ENCODE results near the gene DSCAML1.

DNA sequence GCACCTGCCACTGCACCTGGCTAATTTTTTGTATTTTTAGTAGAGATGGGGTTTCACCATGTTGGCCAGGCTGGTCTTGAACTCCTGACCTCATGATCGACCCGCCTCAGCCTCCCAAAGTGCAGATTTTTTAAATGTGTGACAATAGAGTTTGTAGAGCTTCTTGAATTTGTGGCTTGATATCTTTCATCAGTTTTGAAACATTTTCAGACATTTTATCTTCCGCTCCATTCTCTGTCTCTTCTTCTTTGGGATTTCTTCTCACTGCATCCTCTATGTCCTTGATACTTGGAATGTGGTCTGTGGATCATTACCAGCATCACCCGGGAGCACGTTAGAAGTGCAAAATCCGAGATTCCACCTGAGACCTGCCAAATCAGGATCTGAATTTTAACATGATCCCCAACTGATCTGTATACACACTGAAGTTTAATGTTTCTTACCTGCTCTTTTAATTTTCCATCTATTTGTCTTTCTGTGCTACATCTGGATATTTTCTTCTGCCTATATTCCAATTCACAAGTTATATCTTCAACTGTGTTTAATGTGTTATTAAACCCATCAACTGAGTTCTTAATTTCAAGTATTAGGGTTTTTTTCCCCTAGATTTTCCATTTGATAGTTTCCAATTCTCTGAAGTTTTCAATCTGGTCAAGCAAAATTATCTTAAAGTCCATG is 343.0 kb downstream of the DSCAML1 start:
- TF ChIP-seq, protein P1, sequence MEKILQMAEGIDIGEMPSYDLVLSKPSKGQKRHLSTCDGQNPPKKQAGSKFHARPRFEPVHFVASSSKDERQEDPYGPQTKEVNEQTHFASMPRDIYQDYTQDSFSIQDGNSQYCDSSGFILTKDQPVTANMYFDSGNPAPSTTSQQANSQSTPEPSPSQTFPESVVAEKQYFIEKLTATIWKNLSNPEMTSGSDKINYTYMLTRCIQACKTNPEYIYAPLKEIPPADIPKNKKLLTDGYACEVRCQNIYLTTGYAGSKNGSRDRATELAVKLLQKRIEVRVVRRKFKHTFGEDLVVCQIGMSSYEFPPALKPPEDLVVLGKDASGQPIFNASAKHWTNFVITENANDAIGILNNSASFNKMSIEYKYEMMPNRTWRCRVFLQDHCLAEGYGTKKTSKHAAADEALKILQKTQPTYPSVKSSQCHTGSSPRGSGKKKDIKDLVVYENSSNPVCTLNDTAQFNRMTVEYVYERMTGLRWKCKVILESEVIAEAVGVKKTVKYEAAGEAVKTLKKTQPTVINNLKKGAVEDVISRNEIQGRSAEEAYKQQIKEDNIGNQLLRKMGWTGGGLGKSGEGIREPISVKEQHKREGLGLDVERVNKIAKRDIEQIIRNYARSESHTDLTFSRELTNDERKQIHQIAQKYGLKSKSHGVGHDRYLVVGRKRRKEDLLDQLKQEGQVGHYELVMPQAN (conservative IDR thresholded peaks at IDR 0.05) = no peak
- TF ChIP-seq ZNF687 (IDR thresholded peaks at IDR 0.05) (no peak), EGR1 (IDR thresholded peaks at IDR 0.05; ENCODE audit: borderline replicate concordance in 1 of 2, low read depth in 2 of 2, low read length in 2 of 2) (no peak), NR2F1 (conservative IDR thresholded peaks at IDR 0.05) (no peak), BRCA1 (IDR thresholded peaks at IDR 0.05; ENCODE audit: low read depth, low read length) (no peak)
- TF ChIP-seq, protein P2, sequence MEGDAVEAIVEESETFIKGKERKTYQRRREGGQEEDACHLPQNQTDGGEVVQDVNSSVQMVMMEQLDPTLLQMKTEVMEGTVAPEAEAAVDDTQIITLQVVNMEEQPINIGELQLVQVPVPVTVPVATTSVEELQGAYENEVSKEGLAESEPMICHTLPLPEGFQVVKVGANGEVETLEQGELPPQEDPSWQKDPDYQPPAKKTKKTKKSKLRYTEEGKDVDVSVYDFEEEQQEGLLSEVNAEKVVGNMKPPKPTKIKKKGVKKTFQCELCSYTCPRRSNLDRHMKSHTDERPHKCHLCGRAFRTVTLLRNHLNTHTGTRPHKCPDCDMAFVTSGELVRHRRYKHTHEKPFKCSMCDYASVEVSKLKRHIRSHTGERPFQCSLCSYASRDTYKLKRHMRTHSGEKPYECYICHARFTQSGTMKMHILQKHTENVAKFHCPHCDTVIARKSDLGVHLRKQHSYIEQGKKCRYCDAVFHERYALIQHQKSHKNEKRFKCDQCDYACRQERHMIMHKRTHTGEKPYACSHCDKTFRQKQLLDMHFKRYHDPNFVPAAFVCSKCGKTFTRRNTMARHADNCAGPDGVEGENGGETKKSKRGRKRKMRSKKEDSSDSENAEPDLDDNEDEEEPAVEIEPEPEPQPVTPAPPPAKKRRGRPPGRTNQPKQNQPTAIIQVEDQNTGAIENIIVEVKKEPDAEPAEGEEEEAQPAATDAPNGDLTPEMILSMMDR (IDR thresholded peaks at IDR 0.05 in 2 of 3, conservative IDR thresholded peaks at IDR 0.05 in 1 of 3; ENCODE audit: control insufficient read depth in 2 of 3, extremely low read depth in 1 of 3, insufficient read depth in 1 of 3, low read depth in 3 of 3, low read length in 3 of 3) = no peak

All from GM12878 (cell line).